Dermis microvascular lymphatic vessel endothelial cell (primary cell): Measurements from ENCODE around the gene LMX1B. TPM values are rescaled to one million over a fixed set of nuclear protein-coding genes. Genes with fewer than 3 reads are reported as not detected.

Source experiments
- total RNA-seq: library from RNA; depleted of rRNA; stranded (reverse); fragments of >200 nt; gene quantifications from 2 replicates; pipeline ENCODE4 v1.2.1, GENCODE V29; 2014

Gene LMX1B
- total RNA-seq, 1 donor from 2014 or later: 0.13 TPM

Other genes starting within 250 kb of the LMX1B start
- 15.9 and 42.6 TPM in 2 replicates for gene ZBTB43, start 191.1 kb downstream of the LMX1B start, total RNA-seq
- gene ZBTB34, start 246.7 kb downstream of the LMX1B start, total RNA-seq: 6.5 and 10.4 TPM in 2 replicates